Measurements from ENCODE around the gene CTSW.

The CTSW gene

DNA sequence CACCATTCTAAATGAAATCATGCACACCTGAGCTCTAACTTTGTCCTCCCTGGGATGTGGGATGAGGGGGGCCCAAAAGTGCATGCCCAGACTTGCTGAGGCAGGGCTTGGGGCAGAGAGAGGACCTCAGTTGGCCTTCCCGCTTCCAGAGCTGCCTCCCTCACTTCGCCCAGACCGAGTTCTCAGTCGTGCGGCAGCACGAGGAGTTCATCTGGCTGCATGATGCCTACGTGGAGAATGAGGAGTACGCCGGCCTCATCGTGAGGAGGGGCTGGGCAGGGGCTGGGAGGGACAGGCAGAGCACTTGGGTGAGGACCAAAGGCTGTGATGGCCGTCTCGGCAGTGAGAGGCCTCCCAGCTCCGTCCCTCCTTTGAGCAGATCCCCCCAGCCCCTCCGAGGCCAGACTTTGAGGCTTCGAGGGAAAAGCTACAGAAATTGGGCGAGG, 29.8 kb upstream of the CTSW start:
- peak; percentile 0; the same call in 1 of the 3 replicates for ATAC-seq (ENCODE audit: low read depth)
- H3K36me3 ChIP-seq (ENCODE audit: low read depth) = peaks cover 22% of the 10 kb centered on the region
- H3K4me1 ChIP-seq (ENCODE audit: insufficient read depth, poor library complexity, severe bottlenecking) = no peaks in the 10 kb centered on the region
- TF ChIP-seq, protein P1, sequence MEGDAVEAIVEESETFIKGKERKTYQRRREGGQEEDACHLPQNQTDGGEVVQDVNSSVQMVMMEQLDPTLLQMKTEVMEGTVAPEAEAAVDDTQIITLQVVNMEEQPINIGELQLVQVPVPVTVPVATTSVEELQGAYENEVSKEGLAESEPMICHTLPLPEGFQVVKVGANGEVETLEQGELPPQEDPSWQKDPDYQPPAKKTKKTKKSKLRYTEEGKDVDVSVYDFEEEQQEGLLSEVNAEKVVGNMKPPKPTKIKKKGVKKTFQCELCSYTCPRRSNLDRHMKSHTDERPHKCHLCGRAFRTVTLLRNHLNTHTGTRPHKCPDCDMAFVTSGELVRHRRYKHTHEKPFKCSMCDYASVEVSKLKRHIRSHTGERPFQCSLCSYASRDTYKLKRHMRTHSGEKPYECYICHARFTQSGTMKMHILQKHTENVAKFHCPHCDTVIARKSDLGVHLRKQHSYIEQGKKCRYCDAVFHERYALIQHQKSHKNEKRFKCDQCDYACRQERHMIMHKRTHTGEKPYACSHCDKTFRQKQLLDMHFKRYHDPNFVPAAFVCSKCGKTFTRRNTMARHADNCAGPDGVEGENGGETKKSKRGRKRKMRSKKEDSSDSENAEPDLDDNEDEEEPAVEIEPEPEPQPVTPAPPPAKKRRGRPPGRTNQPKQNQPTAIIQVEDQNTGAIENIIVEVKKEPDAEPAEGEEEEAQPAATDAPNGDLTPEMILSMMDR (IDR thresholded peaks at IDR 0.05; ENCODE audit: poor library complexity, severe bottlenecking) = no peak
- H3K9me3 ChIP-seq (ENCODE audit: severe bottlenecking) = no peaks in the 10 kb centered on the region
- H3K27ac ChIP-seq (ENCODE audit: poor library complexity, severe bottlenecking) = no peak overlapping the region
- H3K4me3 ChIP-seq (ENCODE audit: severe bottlenecking) = no peak overlapping the region
- DNase-seq (ENCODE audit: low spot score) = peak; percentile 51
- no peaks in the 10 kb centered on the region for H3K27me3 ChIP-seq (ENCODE audit: insufficient read depth, poor library complexity, severe bottlenecking)

DNA sequence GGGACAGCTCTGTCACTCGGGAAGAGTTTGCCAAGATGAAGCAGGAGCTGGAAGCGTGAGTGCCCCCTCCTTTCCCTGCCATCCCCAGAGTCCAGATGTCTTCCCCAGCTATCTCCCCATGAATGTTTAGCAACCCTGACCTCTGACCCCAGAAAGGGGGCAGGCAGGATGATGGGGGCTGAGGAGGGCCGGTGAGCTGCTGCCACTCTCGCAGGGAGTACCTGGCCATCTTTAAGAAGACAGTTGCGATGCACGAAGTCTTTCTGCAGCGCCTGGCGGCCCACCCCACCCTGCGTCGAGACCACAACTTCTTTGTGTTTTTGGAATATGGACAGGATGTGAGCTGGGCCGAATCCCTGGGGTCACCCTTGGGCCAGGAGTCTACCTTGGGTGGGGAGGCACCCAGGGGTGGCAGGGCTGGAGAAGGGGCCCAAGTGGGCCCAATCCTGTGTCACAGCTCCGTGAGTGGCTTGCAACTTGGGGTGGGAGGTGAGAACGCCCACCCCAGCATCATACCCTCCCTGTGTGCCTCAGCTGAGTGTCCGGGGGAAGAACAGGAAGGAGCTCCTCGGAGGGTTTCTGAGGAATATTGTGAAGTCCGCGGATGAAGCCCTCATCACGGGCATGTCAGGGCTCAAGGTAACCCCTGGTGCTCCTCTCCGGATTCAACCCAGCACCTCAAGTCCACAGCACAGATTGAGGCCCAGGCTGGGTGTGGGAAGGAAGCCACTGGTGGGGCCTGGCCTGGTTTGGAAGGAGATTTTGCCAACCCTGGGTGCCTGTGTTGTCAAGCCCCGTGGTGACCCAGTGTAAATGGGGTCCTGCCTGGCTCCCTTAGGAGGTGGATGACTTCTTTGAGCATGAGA, 29.2 kb upstream of the CTSW start:
- H3K36me3 ChIP-seq (ENCODE audit: low read depth) = peaks cover 26% of the 10 kb centered on the region
- DNase-seq (ENCODE audit: low spot score) = peak; percentile 53
- H3K27me3 ChIP-seq (ENCODE audit: insufficient read depth, poor library complexity, severe bottlenecking) = no peaks in the 10 kb centered on the region
- H3K27ac ChIP-seq (ENCODE audit: poor library complexity, severe bottlenecking) = no peak overlapping the region
- ATAC-seq (ENCODE audit: low read depth) = peak; percentile 7
- no peaks in the 10 kb centered on the region for H3K4me1 ChIP-seq (ENCODE audit: insufficient read depth, poor library complexity, severe bottlenecking)
- TF ChIP-seq, protein P1 (IDR thresholded peaks at IDR 0.05; ENCODE audit: poor library complexity, severe bottlenecking) = no peak
- no peak overlapping the region for H3K4me3 ChIP-seq (ENCODE audit: severe bottlenecking)
- no peaks in the 10 kb centered on the region for H3K9me3 ChIP-seq (ENCODE audit: severe bottlenecking)

DNA sequence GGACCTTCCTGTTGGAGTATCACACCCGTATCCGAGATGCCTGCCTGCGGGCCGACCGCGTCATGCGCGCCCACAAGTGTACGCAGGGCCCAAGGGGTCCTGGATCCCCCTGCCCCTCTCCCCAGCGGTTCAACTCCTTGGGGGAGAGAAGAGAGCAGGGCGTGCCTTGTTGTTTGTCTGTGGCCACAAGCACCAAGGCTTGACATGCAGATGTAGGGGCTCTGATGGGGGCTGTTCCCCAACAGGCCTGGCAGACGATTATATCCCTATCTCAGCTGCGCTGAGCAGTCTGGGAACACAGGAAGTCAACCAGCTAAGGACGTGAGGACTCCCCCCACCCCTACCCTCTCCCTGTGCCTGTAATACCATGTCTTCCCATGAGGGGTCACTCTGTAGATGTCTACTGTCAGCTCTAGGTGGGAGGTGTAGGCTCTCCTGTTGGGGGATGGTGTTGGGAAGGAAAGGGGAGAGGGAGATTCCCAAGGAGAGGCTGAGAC, 28.5 kb upstream of the CTSW start:
- H3K4me1 ChIP-seq (ENCODE audit: insufficient read depth, poor library complexity, severe bottlenecking) = no peaks in the 10 kb centered on the region
- TF ChIP-seq, protein P1 (IDR thresholded peaks at IDR 0.05; ENCODE audit: poor library complexity, severe bottlenecking) = peak; percentile 31
- H3K9me3 ChIP-seq (ENCODE audit: severe bottlenecking) = no peaks in the 10 kb centered on the region
- peaks cover 33% of the 10 kb centered on the region for H3K36me3 ChIP-seq (ENCODE audit: low read depth)
- no peak overlapping the region for H3K4me3 ChIP-seq (ENCODE audit: severe bottlenecking)
- H3K27ac ChIP-seq (ENCODE audit: poor library complexity, severe bottlenecking) = no peak overlapping the region
- DNase-seq (ENCODE audit: low spot score) = no peak
- H3K27me3 ChIP-seq (ENCODE audit: insufficient read depth, poor library complexity, severe bottlenecking) = no peaks in the 10 kb centered on the region
- ATAC-seq (ENCODE audit: low read depth) = peak; percentile 3

DNA sequence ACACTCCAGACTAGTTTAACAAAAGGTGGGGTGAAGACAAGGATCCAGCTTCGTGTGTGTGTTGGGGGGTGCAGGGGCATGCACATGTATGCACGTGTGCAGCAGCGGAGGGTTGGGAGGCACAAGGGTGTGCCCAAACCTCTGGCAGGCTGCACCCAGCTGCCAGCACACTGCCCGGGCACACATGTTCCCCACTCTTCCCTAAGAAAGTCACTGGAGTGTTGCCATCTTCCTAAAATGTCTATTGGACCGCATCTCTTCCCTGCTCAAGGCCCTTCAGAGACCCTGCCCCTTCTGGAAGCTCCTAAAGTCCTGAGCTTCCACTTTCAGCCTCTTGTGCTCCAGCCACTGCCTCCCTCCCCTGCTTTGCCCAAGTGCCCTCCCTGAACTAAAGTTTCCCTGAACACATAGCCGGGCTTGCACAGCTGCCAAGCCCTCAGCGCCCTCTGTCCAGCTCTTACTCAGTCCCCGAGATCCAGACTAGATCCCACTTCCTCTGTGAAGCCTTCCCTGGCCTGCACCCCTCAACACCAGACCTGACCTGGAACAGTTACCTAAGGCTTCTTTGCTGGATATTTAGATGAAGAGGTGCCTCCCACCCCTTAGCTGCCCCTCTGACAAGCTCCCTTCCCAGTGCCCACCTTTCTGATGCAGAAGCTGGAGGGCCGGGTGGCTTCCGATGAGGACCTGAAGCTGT, 27.7 kb upstream of the CTSW start:
- Histone ChIP-seq H3K36me3 (ENCODE audit: low read depth) (peaks cover 41% of the 10 kb centered on the region), H3K27ac (ENCODE audit: poor library complexity, severe bottlenecking) (no peak overlapping the region), H3K9me3 (ENCODE audit: severe bottlenecking) (no peaks in the 10 kb centered on the region), H3K4me3 (ENCODE audit: severe bottlenecking) (no peak overlapping the region), H3K27me3 (ENCODE audit: insufficient read depth, poor library complexity, severe bottlenecking) (no peaks in the 10 kb centered on the region), H3K4me1 (ENCODE audit: insufficient read depth, poor library complexity, severe bottlenecking) (no peaks in the 10 kb centered on the region)
- ATAC-seq (ENCODE audit: low read depth) = peak; percentile 11
- DNase-seq (ENCODE audit: low spot score) = no peak
- TF ChIP-seq, protein P1 (IDR thresholded peaks at IDR 0.05; ENCODE audit: poor library complexity, severe bottlenecking) = no peak
